Trophoblast cell (in vitro differentiated cells and primary cell): ENCODE data around the gene PARVB.

Source experiments
- DNase-seq, 2 donors: peaks; one replicate each; pipeline ENCODE4 v3.0.0-alpha.2; 2016
- H2AFZ ChIP-seq: 2 replicates; pipeline ENCODE4 v1.6.1; 2013; ENCODE audit warnings: low read length, moderate library complexity, mild to moderate bottlenecking; ENCODE audit not compliant: insufficient read depth, poor library complexity
- H2AK5ac ChIP-seq: 2 replicates; pipeline ENCODE4 v1.6.1; 2013; ENCODE audit warnings: mild to moderate bottlenecking, low read length
- H2BK120ac ChIP-seq: 2 replicates; pipeline ENCODE4 v1.6.1; 2013; ENCODE audit warnings: low read length, mild to moderate bottlenecking, moderate library complexity; ENCODE audit not compliant: insufficient read depth, poor library complexity
- H2BK12ac ChIP-seq: 2 replicates; pipeline ENCODE4 v1.6.1; 2013; ENCODE audit warnings: mild to moderate bottlenecking, low read length, moderate library complexity
- H2BK5ac ChIP-seq: 2 replicates; pipeline ENCODE4 v1.6.1; 2013; ENCODE audit warnings: low read length, low read depth, moderate library complexity, mild to moderate bottlenecking; ENCODE audit not compliant: poor library complexity
- H3K14ac ChIP-seq: 2 replicates; pipeline ENCODE4 v1.6.1; 2013; ENCODE audit warnings: mild to moderate bottlenecking, low read length
- H3K18ac ChIP-seq: 2 replicates; pipeline ENCODE4 v1.6.1; 2013; ENCODE audit warnings: mild to moderate bottlenecking, low read length
- H3K23ac ChIP-seq: 2 replicates; pipeline ENCODE4 v1.6.1; 2013; ENCODE audit warnings: low read length
- H3K27ac ChIP-seq: 2 replicates; pipeline ENCODE4 v1.5.1; 2013; ENCODE audit warnings: low read depth, mild to moderate bottlenecking, inconsistent platforms, low read length, moderate library complexity
- H3K27me3 ChIP-seq: 2 replicates; pipeline ENCODE4 v1.6.1; 2013; ENCODE audit warnings: inconsistent platforms, mild to moderate bottlenecking, low read length, moderate library complexity; ENCODE audit not compliant: insufficient read depth
- H3K36me3 ChIP-seq, 2 experiments: 1 replicate in 1 of 2; 2 replicates in 1 of 2; pipeline ENCODE4 v1.6.1; 2013; ENCODE audit warnings: low read length in 2 of 2, mild to moderate bottlenecking in 2 of 2, moderate library complexity in 1 of 2; ENCODE audit not compliant: insufficient read depth in 2 of 2, control insufficient read depth in 1 of 2
- H3K4ac ChIP-seq: 2 replicates; pipeline ENCODE4 v1.6.1; 2013; ENCODE audit warnings: low read depth, mild to moderate bottlenecking, low read length, moderate library complexity
- H3K4me1 ChIP-seq, 2 experiments: 1 replicate in 1 of 2; 2 replicates in 1 of 2; pipeline ENCODE4 v1.6.1; 2013; ENCODE audit warnings: low read length in 2 of 2, mild to moderate bottlenecking in 2 of 2, moderate library complexity in 1 of 2; ENCODE audit not compliant: insufficient read depth in 2 of 2, control insufficient read depth in 1 of 2
- H3K4me2 ChIP-seq: 2 replicates; pipeline ENCODE4 v1.6.1; 2013; ENCODE audit warnings: inconsistent platforms, mild to moderate bottlenecking, low read length, moderate library complexity
- H3K4me3 ChIP-seq: 2 replicates; pipeline ENCODE4 v1.5.1; 2013; ENCODE audit warnings: mild to moderate bottlenecking, low read depth, low read length, inconsistent platforms
- H3K79me1 ChIP-seq: one replicate; pipeline ENCODE4 v1.6.1; 2013; ENCODE audit warnings: low read length
- H3K79me2 ChIP-seq: 2 replicates; pipeline ENCODE4 v1.6.1; 2013; ENCODE audit warnings: low read length, mild to moderate bottlenecking; ENCODE audit not compliant: control insufficient read depth, insufficient read depth, poor library complexity
- H3K9ac ChIP-seq: 2 replicates; pipeline ENCODE4 v1.6.1; 2013; ENCODE audit warnings: mild to moderate bottlenecking, low read length
- H3K9me3 ChIP-seq: 2 replicates; pipeline ENCODE4 v1.6.1; 2013; ENCODE audit warnings: low read depth, mild to moderate bottlenecking, control low read depth, inconsistent platforms, low read length; ENCODE audit not compliant: insufficient read depth
- H4K12ac ChIP-seq: 2 replicates; pipeline ENCODE4 v1.6.1; 2013; ENCODE audit warnings: low read depth, mild to moderate bottlenecking, low read length, moderate library complexity
- H4K8ac ChIP-seq: 2 replicates; pipeline ENCODE4 v1.6.1; 2013; ENCODE audit warnings: low read depth, mild to moderate bottlenecking, low read length, moderate library complexity
- H4K91ac ChIP-seq: one replicate; pipeline ENCODE4 v1.6.1; 2013; ENCODE audit warnings: low read depth, mild to moderate bottlenecking, low read length, moderate library complexity
- WGBS: extraction: QIAGEN DNeasy Blood & Tissue Kit; methylation state at CpG from one replicate; pipeline ENCODE4 v1.1.7; 2013; ENCODE audit warnings: missing lambda C conversion rate; ENCODE audit not compliant: insufficient read length, insufficient coverage; ENCODE audit errors: extremely low coverage; 5-methylcytosine and 5-hydroxymethylcytosine counted together

The PARVB gene

GRCh38 chr22:44080936-44081861 is 57.1 kb downstream of the PARVB start:
- H3K27ac ChIP-seq, result no peak overlapping the region
- no peak overlapping the region for H3K4me2 ChIP-seq
- H3K9me3 ChIP-seq, result no peaks in the 10 kb centered on the region
- H3K79me2 ChIP-seq, result no peaks in the 10 kb centered on the region
- H3K4me1 ChIP-seq, result no peaks in the 10 kb centered on the region
- no peak overlapping the region for H4K91ac ChIP-seq
- H3K27me3 ChIP-seq, result no peaks in the 10 kb centered on the region
- H3K18ac ChIP-seq, result no peak overlapping the region
- no peak overlapping the region for H3K4ac ChIP-seq
- H2BK12ac ChIP-seq, result no peak overlapping the region
- no peak overlapping the region for H2BK5ac ChIP-seq
- no peak overlapping the region for H3K14ac ChIP-seq
- no peaks in the 10 kb centered on the region for H3K79me1 ChIP-seq
- no peak overlapping the region for H4K8ac ChIP-seq
- no CpG with 5 or more reads among the region's 27 CpGs for WGBS
- H2AFZ ChIP-seq, result no peak overlapping the region
- H3K36me3 ChIP-seq, result no peaks in the 10 kb centered on the region
- peak; percentile 28 to 75 for DNase-seq
- no peak overlapping the region for H2BK120ac ChIP-seq
- no peak overlapping the region for H3K9ac ChIP-seq
- no peak overlapping the region for H4K12ac ChIP-seq
- H2AK5ac ChIP-seq, result no peak overlapping the region
- no peak overlapping the region for H3K23ac ChIP-seq
- H3K4me3 ChIP-seq, result no peak overlapping the region

- Histone ChIP-seq H2BK5ac (no peak overlapping the region), H3K36me3 (no peaks in the 10 kb centered on the region), H4K8ac (no peak overlapping the region), H3K9ac (no peak overlapping the region), H3K14ac (no peak overlapping the region), H4K12ac (no peak overlapping the region), H3K9me3 (no peaks in the 10 kb centered on the region), H3K79me1 (no peaks in the 10 kb centered on the region), H3K4me3 (no peak overlapping the region), H2BK12ac (no peak overlapping the region), H3K27me3 (no peaks in the 10 kb centered on the region), H4K91ac (no peak overlapping the region), H3K27ac (no peak overlapping the region), H3K4me1 (no peaks in the 10 kb centered on the region), H3K18ac (no peak overlapping the region), H3K79me2 (no peaks in the 10 kb centered on the region), H3K4ac (no peak overlapping the region), H2AFZ (no peak overlapping the region), H3K4me2 (no peak overlapping the region), H2AK5ac (no peak overlapping the region), H3K23ac (no peak overlapping the region), H2BK120ac (no peak overlapping the region)
- WGBS, result no CpG with 5 or more reads among the region's 9 CpGs
- no peak for DNase-seq
Observed at GRCh38 chr22:44082801-44083200, 58.7 kb downstream of the PARVB start.

GRCh38 chr22:44084044-44084772 is 60.1 kb downstream of the PARVB start:
- Histone ChIP-seq H3K4me1 (no peaks in the 10 kb centered on the region), H2BK120ac (no peak overlapping the region), H3K14ac (no peak overlapping the region), H3K9ac (no peak overlapping the region), H3K4me3 (no peak overlapping the region), H3K9me3 (no peaks in the 10 kb centered on the region), H3K4ac (no peak overlapping the region), H3K36me3 (no peaks in the 10 kb centered on the region), H3K18ac (no peak overlapping the region), H2AK5ac (no peak overlapping the region), H2BK12ac (no peak overlapping the region), H3K23ac (no peak overlapping the region), H2AFZ (no peak overlapping the region), H3K4me2 (no peak overlapping the region), H3K27ac (no peak overlapping the region), H3K79me2 (no peaks in the 10 kb centered on the region), H4K8ac (no peak overlapping the region), H3K27me3 (no peaks in the 10 kb centered on the region), H2BK5ac (no peak overlapping the region), H4K91ac (no peak overlapping the region), H4K12ac (no peak overlapping the region), H3K79me1 (no peaks in the 10 kb centered on the region)
- DNase-seq, result no peak
- WGBS, result no CpG with 5 or more reads among the region's 11 CpGs

- no peak overlapping the region for H2BK120ac ChIP-seq
- H4K8ac ChIP-seq, result no peak overlapping the region
- H3K27ac ChIP-seq, result no peak overlapping the region
- no peak overlapping the region for H3K14ac ChIP-seq
- H3K4me2 ChIP-seq, result no peak overlapping the region
- no peaks in the 10 kb centered on the region for H3K9me3 ChIP-seq
- no peaks in the 10 kb centered on the region for H3K79me2 ChIP-seq
- no peak overlapping the region for H3K23ac ChIP-seq
- H3K18ac ChIP-seq, result no peak overlapping the region
- H3K4ac ChIP-seq, result no peak overlapping the region
- no peak overlapping the region for H2BK5ac ChIP-seq
- no peaks in the 10 kb centered on the region for H3K36me3 ChIP-seq
- no peak overlapping the region for H3K4me3 ChIP-seq
- DNase-seq, result peak in 1 of 2 donors; percentile 41
- WGBS, result no CpG with 5 or more reads among the region's 11 CpGs
- H3K27me3 ChIP-seq, result no peaks in the 10 kb centered on the region
- H2AK5ac ChIP-seq, result no peak overlapping the region
- H3K79me1 ChIP-seq, result no peaks in the 10 kb centered on the region
- no peaks in the 10 kb centered on the region for H3K4me1 ChIP-seq
- H2BK12ac ChIP-seq, result no peak overlapping the region
- H3K9ac ChIP-seq, result no peak overlapping the region
- H2AFZ ChIP-seq, result no peak overlapping the region
- no peak overlapping the region for H4K91ac ChIP-seq
- H4K12ac ChIP-seq, result no peak overlapping the region
Observed at GRCh38 chr22:44085743-44086270, 61.7 kb downstream of the PARVB start.
